Measurements from ENCODE around the gene AHSG.

The AHSG gene

GRCh38 chr3:186594591-186595113, 18.2 kb upstream of the AHSG start:
- FAIRE-seq, result no peak

- no peak for FAIRE-seq
These were observed 16.1 kb upstream of the AHSG start for GRCh38 chr3:186596568-186597287.

GRCh38 chr3:186598108-186598784, 14.6 kb upstream of the AHSG start:
- no peak for FAIRE-seq

- no peak for FAIRE-seq
These were observed 14.1 kb upstream of the AHSG start for GRCh38 chr3:186598794-186599141.

GRCh38 chr3:186599142-186599784, 13.6 kb upstream of the AHSG start:
- no peak for FAIRE-seq

- no peak for FAIRE-seq
These were observed 13.1 kb upstream of the AHSG start for GRCh38 chr3:186599785-186600166.

GRCh38 chr3:186600896-186601295, 12.0 kb upstream of the AHSG start:
- no peak for FAIRE-seq

GRCh38 chr3:186603159-186603558, 9.7 kb upstream of the AHSG start:
- FAIRE-seq, result no peak

GRCh38 chr3:186605078-186605477, 7.8 kb upstream of the AHSG start:
- no peak for FAIRE-seq

- no peak for FAIRE-seq
These were observed 7.0 kb upstream of the AHSG start for GRCh38 chr3:186605561-186606545.

GRCh38 chr3:186608624-186609215, 4.1 kb upstream of the AHSG start:
- no peak for FAIRE-seq

GRCh38 chr3:186609247-186609868, 3.5 kb upstream of the AHSG start:
- no peak for FAIRE-seq

- no peak for FAIRE-seq
These were observed 795 bp upstream of the AHSG start for GRCh38 chr3:186612065-186612464.

GRCh38 chr3:186613637-186614265, 891 bp downstream of the AHSG start:
- FAIRE-seq, result no peak

- FAIRE-seq, result no peak
These were observed 1.4 kb downstream of the AHSG start for GRCh38 chr3:186614266-186614596.

GRCh38 chr3:186614597-186615483, 2.0 kb downstream of the AHSG start:
- FAIRE-seq, result no peak

- FAIRE-seq, result no peak
These were observed 3.4 kb downstream of the AHSG start for GRCh38 chr3:186616299-186616617.

GRCh38 chr3:186617036-186617946, 4.4 kb downstream of the AHSG start:
- FAIRE-seq, result no peak

GRCh38 chr3:186618318-186618938, 5.6 kb downstream of the AHSG start:
- no peak for FAIRE-seq

Data from colon (tissue), 2 donors.